ENCODE results near the gene ANKAR. TPM values are rescaled to one million over a fixed set of nuclear protein-coding genes. Genes with fewer than 3 reads are reported as not detected.
A peak's percentile ranks its signal among the peaks of the same experiment; 100 is the strongest.

ANKAR gene
- total and polyA plus RNA-seq, 2 of the 4 experiments (the other 2 are of a cell fraction) = 0.96 to 2.2 TPM

- dilution Hi-C loops (cut with HindIII; ENCODE audit: low sequenced_read_pairs, unreplicated experiment) = no loop called here
- no peak overlapping the region for H2AFZ ChIP-seq (replicated peaks; ENCODE audit: low read length, poor library complexity)
- H3K4me2 ChIP-seq (ENCODE audit: low read depth, low read length) = no peak overlapping the region; the same call in 1 of the 2 replicates
- WGBS, 2 experiments (ENCODE audit: extremely low coverage in 2 of 2, insufficient read length in 1 of 2) = 95% methylated on average over 4 of the region's 9 CpGs; no CpG with 5 or more reads in 1 of the 2 experiments
- peak overlapping the region; percentile 31 for H2BK5ac ChIP-seq (ENCODE audit: low read depth, low read length, poor library complexity, severe bottlenecking)
- H3K79me1 ChIP-seq (ENCODE audit: low read depth in 1 of 2, low read length in 2 of 2) = no peaks in the 10 kb centered on the region
- H3K4me1 ChIP-seq (ENCODE audit: control insufficient read depth, insufficient read depth, low read length) = peaks cover 8% of the 10 kb centered on the region
- ATAC-seq (ENCODE audit: low read depth) = peak; percentile 36
- H4K5ac ChIP-seq (ENCODE audit: low read depth, low read length) = peak overlapping the region; percentile 71
- peak overlapping the region; percentile 54; the same call in 1 of the 2 replicates for H3K14ac ChIP-seq (replicated peaks; ENCODE audit: low read depth, low read length)
- H3K23ac ChIP-seq (ENCODE audit: low read depth, low read length) = no peak overlapping the region
- H3K27ac ChIP-seq (ENCODE audit: insufficient read depth, low read length) = no peak overlapping the region
- H2AK5ac ChIP-seq (ENCODE audit: low read depth, low read length) = 0 out of 2 replicates have a peak overlapping the region, but pooled peaks have one; percentile 27
- H2AK9ac ChIP-seq (replicated peaks; ENCODE audit: low read depth, low read length, poor library complexity) = no peak overlapping the region
- H4K91ac ChIP-seq (ENCODE audit: insufficient read depth, low read depth, low read length) = no peak overlapping the region; the same call in 1 of the 2 replicates
- no peak overlapping the region for H3K56ac ChIP-seq (ENCODE audit: extremely low read depth, insufficient read depth, low read length)
- H4K8ac ChIP-seq (ENCODE audit: low read depth in 2 of 2, low read length in 2 of 2) = peak overlapping the region; percentile 11 to 79; a peak in 3 of 4 replicates
- H3K27me3 ChIP-seq (ENCODE audit: control insufficient read depth, insufficient read depth, low read length) = no peaks in the 10 kb centered on the region
- H3K18ac ChIP-seq (ENCODE audit: low read depth, low read length) = peak overlapping the region; percentile 73
- no peak overlapping the region for H3K9ac ChIP-seq (ENCODE audit: low read depth, low read length)
- no peak for DNase-seq
- peak overlapping the region; percentile 12; the same call in 1 of the 2 replicates for H3K4ac ChIP-seq (ENCODE audit: low read depth, low read length)
- H2BK120ac ChIP-seq (ENCODE audit: low read depth, low read length) = peak overlapping the region; percentile 67; the same call in 1 of the 2 replicates
- H4K20me1 ChIP-seq (ENCODE audit: insufficient read depth, low read length) = no peaks in the 10 kb centered on the region
- no TSS peak for BruUV-seq (replicated peaks)
- peak overlapping the region; percentile 55; the same call in 1 of the 2 replicates for H2BK20ac ChIP-seq (ENCODE audit: low read depth, low read length)
- intact Hi-C loops (cut with micrococcal nuclease) = loop anchor here (5.0 kb wide), 1 partner anchor 152 kb away; no protein-coding TSS in a partner anchor
- H3K4me3 ChIP-seq (ENCODE audit: insufficient read depth, low read depth, low read length) = no peak overlapping the region
- H2BK15ac ChIP-seq (ENCODE audit: low read depth, low read length) = peak overlapping the region; percentile 48; the same call in 1 of the 3 replicates
- H3K9me3 ChIP-seq (ENCODE audit: control insufficient read depth, insufficient read depth, low read length) = no peaks in the 10 kb centered on the region
- CTCF ChIA-PET = interaction anchor here (0.6 to 1.0 kb wide), 8 partner anchors 9 to 160 kb away, joined by 3 to 4 read pairs (median 4); no protein-coding TSS in a partner anchor
- in situ Hi-C loops (cut with MboI; ENCODE audit: low sequenced_read_pairs) = no loop called here
- POLR2A ChIA-PET (ENCODE audit: unreplicated experiment) = interaction anchor here (1.2 kb wide), 1 partner anchor 16 kb away, joined by 4 read pairs; no protein-coding TSS in a partner anchor
- H3K9me1 ChIP-seq (ENCODE audit: insufficient read depth, low read length) = peaks cover 3% of the 10 kb centered on the region
- no peaks in the 10 kb centered on the region for H3K36me3 ChIP-seq (ENCODE audit: control insufficient read depth, insufficient read depth, low read length)
- TF ChIP-seq RCOR1 (IDR thresholded peaks at IDR 0.05; ENCODE audit: insufficient replicate concordance, low read length) (no peak), RAD21 (IDR thresholded peaks at IDR 0.05; ENCODE audit: low read length) (no peak), MAZ (IDR thresholded peaks at IDR 0.05; ENCODE audit: borderline replicate concordance, low read depth, low read length) (no peak), SMC3 (IDR thresholded peaks at IDR 0.05; ENCODE audit: low read depth, low read length) (no peak), POLR2A (IDR thresholded peaks at IDR 0.05; ENCODE audit: low read depth, low read length) (no peak), CHD1 (IDR thresholded peaks at IDR 0.05; ENCODE audit: low read depth, low read length) (no peak), MAFK (IDR thresholded peaks at IDR 0.05; ENCODE audit: low read depth, low read length) (no peak), NFE2L2 (IDR thresholded peaks at IDR 0.05; ENCODE audit: low read depth, low read length) (no peak), BHLHE40 (IDR thresholded peaks at IDR 0.05; ENCODE audit: low read depth, low read length) (no peak), FOS (IDR thresholded peaks at IDR 0.05; ENCODE audit: low read depth, low read length) (no peak), CTCF (conservative IDR thresholded peaks at IDR 0.05; ENCODE audit: low read depth, low read length) (no peak), CEBPB (IDR thresholded peaks at IDR 0.05; ENCODE audit: low read depth, low read length) (no peak)
- TF ChIP-seq, protein P1, sequence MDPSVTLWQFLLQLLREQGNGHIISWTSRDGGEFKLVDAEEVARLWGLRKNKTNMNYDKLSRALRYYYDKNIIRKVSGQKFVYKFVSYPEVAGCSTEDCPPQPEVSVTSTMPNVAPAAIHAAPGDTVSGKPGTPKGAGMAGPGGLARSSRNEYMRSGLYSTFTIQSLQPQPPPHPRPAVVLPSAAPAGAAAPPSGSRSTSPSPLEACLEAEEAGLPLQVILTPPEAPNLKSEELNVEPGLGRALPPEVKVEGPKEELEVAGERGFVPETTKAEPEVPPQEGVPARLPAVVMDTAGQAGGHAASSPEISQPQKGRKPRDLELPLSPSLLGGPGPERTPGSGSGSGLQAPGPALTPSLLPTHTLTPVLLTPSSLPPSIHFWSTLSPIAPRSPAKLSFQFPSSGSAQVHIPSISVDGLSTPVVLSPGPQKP (IDR thresholded peaks at IDR 0.05; ENCODE audit: borderline replicate concordance, low read depth, low read length) = no peak
- TF ChIP-seq, protein P2, sequence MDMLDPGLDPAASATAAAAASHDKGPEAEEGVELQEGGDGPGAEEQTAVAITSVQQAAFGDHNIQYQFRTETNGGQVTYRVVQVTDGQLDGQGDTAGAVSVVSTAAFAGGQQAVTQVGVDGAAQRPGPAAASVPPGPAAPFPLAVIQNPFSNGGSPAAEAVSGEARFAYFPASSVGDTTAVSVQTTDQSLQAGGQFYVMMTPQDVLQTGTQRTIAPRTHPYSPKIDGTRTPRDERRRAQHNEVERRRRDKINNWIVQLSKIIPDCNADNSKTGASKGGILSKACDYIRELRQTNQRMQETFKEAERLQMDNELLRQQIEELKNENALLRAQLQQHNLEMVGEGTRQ (IDR thresholded peaks at IDR 0.05; ENCODE audit: low read depth, low read length) = no peak
Measured at GRCh38 chr2:189628817-189629530, 45.5 kb upstream of the ANKAR start.

Measured in IMR-90 (cell line).